DND-41 (cell line): ENCODE results near the gene MT1H.
"Not testable (repeated sequence)": the region's sequence is repeated elsewhere in the genome, so short reads cannot be mapped to it uniquely, and the experiment has no call there.

Experiments
- ATAC-seq: fragments of 200-7000 bp; cut with Tn5 transposase; 3 replicates; pipeline ENCODE4 v1.9.1; 2021; ENCODE audit warnings: low read depth; ENCODE audit not compliant: insufficient read depth
- DNase-seq: peaks from one replicate; pipeline ENCODE4 v3.0.0-alpha.2; 2020
- H2AFZ ChIP-seq: 2 replicates; pipeline ENCODE4 v1.6.0; 2012; ENCODE audit warnings: low read depth, low read length
- H3K27ac ChIP-seq: 2 replicates; pipeline ENCODE4 v1.5.1; 2012; ENCODE audit warnings: low read length, inconsistent platforms
- H3K27me3 ChIP-seq: fragments of 200-600 bp; sonication (generic); 2 replicates; pipeline ENCODE4 v1.6.0; 2012; ENCODE audit warnings: low read length, mild to moderate bottlenecking, inconsistent platforms; ENCODE audit not compliant: insufficient read depth, poor library complexity
- H3K36me3 ChIP-seq: 2 replicates; pipeline ENCODE4 v1.5.1; 2012; ENCODE audit warnings: low read length, inconsistent platforms; ENCODE audit not compliant: insufficient read depth
- H3K4me1 ChIP-seq: 2 replicates; pipeline ENCODE4 v1.5.1; 2012; ENCODE audit warnings: mild to moderate bottlenecking, low read length; ENCODE audit not compliant: insufficient read depth
- H3K4me2 ChIP-seq: 2 replicates; pipeline ENCODE4 v1.6.0; 2012; ENCODE audit warnings: mild to moderate bottlenecking, moderate library complexity, low read length, inconsistent platforms; ENCODE audit not compliant: insufficient read depth
- H3K4me3 ChIP-seq, 2 experiments: fragments of 200-600 bp in 1 of 2; shearing (Covaris generic) in 1 of 2; 2 replicates each; pipeline ENCODE4 v1.5.1; 2012 to 2016; ENCODE audit warnings: inconsistent platforms in 2 of 2, low read length in 2 of 2, mild to moderate bottlenecking in 2 of 2, low read depth in 1 of 2, moderate library complexity in 1 of 2
- H3K79me2 ChIP-seq: 2 replicates; pipeline ENCODE4 v1.6.0; 2012; ENCODE audit warnings: low read length, inconsistent platforms; ENCODE audit not compliant: insufficient read depth
- H3K9ac ChIP-seq: 2 replicates; pipeline ENCODE4 v1.6.0; 2012; ENCODE audit warnings: low read depth, mild to moderate bottlenecking, inconsistent platforms, low read length, moderate library complexity
- H3K9me3 ChIP-seq: 2 replicates; pipeline ENCODE4 v1.5.1; 2012; ENCODE audit warnings: low read length, moderate library complexity, mild to moderate bottlenecking, inconsistent platforms; ENCODE audit not compliant: insufficient read depth, severe bottlenecking
- H4K20me1 ChIP-seq: 2 replicates; pipeline ENCODE4 v1.6.0; 2012; ENCODE audit warnings: low read length; ENCODE audit not compliant: insufficient read depth
- EZH2 ChIP-seq: IDR thresholded peaks from 3 replicates; pipeline ENCODE4 v1.6.1; 2012; ENCODE audit warnings: borderline replicate concordance, low read depth, mild to moderate bottlenecking, moderate library complexity, low read length, inconsistent platforms; ENCODE audit not compliant: severe bottlenecking
- TF ChIP-seq, protein P1 (sequence below): IDR thresholded peaks from 2 replicates; pipeline ENCODE4 v1.5.1; 2012; ENCODE audit warnings: borderline replicate concordance, low read length, moderate library complexity, mild to moderate bottlenecking; ENCODE audit not compliant: poor library complexity, severe bottlenecking; ENCODE audit errors: extremely low read depth

Gene MT1H

DNA sequence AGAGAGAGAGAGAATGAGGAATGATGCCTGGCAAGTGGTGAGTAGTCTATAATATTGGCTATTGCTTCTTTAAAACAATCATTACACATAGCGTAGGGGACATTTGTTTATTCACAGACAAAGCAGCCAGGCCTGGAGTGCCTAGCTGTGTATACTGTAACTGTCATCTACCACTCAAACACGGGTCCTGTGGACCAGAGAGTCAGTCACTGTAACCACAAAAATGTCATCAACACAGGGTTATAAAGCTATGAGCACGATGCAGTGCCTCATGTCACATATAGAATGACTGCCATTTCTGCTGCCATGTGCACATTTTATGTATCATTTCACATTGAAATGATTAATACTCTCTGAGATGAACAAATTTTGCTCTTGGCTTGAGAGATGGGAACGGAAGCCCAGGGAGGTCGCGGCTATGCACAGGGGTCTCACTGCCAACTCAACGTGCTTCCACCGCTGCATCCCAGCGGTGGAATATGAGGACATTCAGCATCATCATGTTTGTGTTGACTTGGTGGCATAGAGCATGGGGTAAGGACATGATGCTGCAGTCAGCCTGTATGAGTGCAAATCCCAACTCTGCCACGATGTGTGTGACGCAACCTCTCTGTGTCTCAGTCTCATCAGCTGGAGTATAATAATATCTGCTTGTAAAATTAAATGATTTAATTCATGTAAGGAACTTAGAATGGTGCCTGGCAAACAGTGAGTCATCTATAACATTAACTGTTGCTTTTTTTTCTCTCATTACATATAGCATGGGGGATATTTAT, 3.3 kb downstream of the MT1H start:
- ATAC-seq (no peak), DNase-seq (no peak)
- H2AFZ ChIP-seq, result no peak overlapping the region
- H3K36me3 ChIP-seq, result no peaks in the 10 kb centered on the region
- no peak overlapping the region for H3K9ac ChIP-seq
- no peak for TF ChIP-seq EZH2
- TF ChIP-seq, protein P1, sequence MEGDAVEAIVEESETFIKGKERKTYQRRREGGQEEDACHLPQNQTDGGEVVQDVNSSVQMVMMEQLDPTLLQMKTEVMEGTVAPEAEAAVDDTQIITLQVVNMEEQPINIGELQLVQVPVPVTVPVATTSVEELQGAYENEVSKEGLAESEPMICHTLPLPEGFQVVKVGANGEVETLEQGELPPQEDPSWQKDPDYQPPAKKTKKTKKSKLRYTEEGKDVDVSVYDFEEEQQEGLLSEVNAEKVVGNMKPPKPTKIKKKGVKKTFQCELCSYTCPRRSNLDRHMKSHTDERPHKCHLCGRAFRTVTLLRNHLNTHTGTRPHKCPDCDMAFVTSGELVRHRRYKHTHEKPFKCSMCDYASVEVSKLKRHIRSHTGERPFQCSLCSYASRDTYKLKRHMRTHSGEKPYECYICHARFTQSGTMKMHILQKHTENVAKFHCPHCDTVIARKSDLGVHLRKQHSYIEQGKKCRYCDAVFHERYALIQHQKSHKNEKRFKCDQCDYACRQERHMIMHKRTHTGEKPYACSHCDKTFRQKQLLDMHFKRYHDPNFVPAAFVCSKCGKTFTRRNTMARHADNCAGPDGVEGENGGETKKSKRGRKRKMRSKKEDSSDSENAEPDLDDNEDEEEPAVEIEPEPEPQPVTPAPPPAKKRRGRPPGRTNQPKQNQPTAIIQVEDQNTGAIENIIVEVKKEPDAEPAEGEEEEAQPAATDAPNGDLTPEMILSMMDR, result no peak
- H4K20me1 ChIP-seq, result no peaks in the 10 kb centered on the region
- H3K4me2 ChIP-seq, result no peak overlapping the region
- H3K27ac ChIP-seq, result no peak overlapping the region
- no peaks in the 10 kb centered on the region for H3K9me3 ChIP-seq
- no peaks in the 10 kb centered on the region for H3K79me2 ChIP-seq
- peaks cover 40% of the 10 kb centered on the region for H3K27me3 ChIP-seq
- no peak overlapping the region for H3K4me3 ChIP-seq
- peaks cover 2% of the 10 kb centered on the region; the same call in 1 of the 2 replicates for H3K4me1 ChIP-seq

DNA sequence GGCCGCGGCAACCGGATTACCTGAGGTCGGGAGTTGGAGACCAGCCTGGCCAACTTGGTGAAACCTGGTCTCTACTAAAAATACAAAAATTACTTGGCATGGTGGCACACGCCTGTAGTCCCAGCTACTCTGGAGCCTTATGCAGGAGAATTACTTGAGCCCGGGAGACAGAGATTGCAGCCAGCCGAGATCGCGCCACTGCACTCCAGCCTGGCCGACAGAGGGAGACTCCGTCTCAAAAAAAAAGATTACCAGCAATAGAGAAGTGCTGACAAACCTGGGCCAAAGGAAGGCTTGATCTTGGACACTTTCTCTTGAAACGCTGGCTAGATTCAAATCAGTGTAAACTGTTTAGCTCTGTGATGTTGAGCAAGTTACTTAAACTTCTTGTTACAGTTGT, 4.3 kb downstream of the MT1H start:
- H3K9ac ChIP-seq, result no peak overlapping the region
- H3K27me3 ChIP-seq, result peaks cover 31% of the 10 kb centered on the region
- no peak overlapping the region for H3K4me3 ChIP-seq
- no peaks in the 10 kb centered on the region for H3K36me3 ChIP-seq
- no peak overlapping the region for H3K27ac ChIP-seq
- peaks cover 2% of the 10 kb centered on the region; the same call in 1 of the 2 replicates for H3K4me1 ChIP-seq
- no peaks in the 10 kb centered on the region for H3K79me2 ChIP-seq
- no peaks in the 10 kb centered on the region for H4K20me1 ChIP-seq
- DNase-seq (no peak), ATAC-seq (no peak)
- no peak overlapping the region for H2AFZ ChIP-seq
- no peaks in the 10 kb centered on the region for H3K9me3 ChIP-seq
- TF ChIP-seq EZH2, result no peak
- TF ChIP-seq, protein P1, result peak; percentile 36
- H3K4me2 ChIP-seq, result no peak overlapping the region

DNA sequence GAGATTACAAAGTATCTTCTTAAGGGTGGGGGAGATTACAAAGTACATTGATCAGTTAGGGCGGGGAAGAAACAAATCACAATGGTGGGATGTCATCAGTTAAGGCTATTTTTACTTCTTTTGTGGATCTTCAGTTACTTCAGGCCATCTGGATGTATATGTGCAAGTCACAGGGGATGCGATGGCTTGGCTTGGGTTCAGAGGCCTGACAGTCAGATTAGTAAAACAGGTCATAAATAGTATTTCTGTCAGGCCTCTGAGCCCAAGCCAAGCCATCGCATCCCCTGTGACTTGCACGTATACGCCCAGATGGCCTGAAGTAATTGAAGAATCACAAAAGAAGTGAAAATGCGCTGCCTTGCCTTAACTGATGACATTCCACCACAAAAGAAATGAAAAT, 5.0 kb downstream of the MT1H start:
- ATAC-seq, H3K4me2 ChIP-seq: not testable (repeated sequence)

DNA sequence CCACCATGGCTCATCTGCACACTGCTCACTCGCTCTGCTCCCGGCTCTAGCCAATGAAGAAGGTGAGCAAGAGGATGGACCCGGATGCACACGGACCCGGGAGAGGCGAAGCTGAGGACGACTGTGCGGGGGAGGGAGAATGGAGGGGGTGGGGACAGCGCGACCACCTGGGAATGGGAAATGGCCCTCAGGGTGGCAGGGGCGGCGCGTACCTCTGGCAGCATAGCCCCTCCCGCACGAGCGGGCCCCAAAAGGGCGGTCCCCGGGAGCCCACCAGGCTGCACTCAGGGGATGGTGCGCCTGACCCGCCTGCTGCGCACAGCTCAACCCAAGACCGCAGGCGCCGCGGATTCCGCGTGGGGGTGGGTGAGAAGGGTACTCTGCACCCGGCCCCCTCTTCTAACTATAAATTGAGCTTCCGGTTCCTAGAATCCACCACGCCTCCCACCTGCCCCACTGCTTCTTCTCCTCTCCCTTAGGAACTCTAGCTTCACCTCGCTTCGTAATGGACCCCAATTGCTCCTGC, 6.1 kb downstream of the MT1H start:
- ATAC-seq (peak; percentile 88), DNase-seq (peak; percentile 62)
- TF ChIP-seq EZH2, result no peak
- H3K4me2 ChIP-seq, result peak overlapping the region; percentile 41; the same call in 1 of the 2 replicates
- H3K27me3 ChIP-seq, result peaks cover 17% of the 10 kb centered on the region
- H3K27ac ChIP-seq, result no peak overlapping the region
- peaks cover 2% of the 10 kb centered on the region; the same call in 1 of the 2 replicates for H3K4me1 ChIP-seq
- no peaks in the 10 kb centered on the region for H3K9me3 ChIP-seq
- no peak overlapping the region for H3K9ac ChIP-seq
- H2AFZ ChIP-seq, result no peak overlapping the region
- H4K20me1 ChIP-seq, result no peaks in the 10 kb centered on the region
- no peaks in the 10 kb centered on the region for H3K79me2 ChIP-seq
- no peak overlapping the region for H3K4me3 ChIP-seq
- no peaks in the 10 kb centered on the region for H3K36me3 ChIP-seq

More for the DNA sequence above, 5.0 kb downstream of the MT1H start:
- not testable (repeated sequence) for H2AFZ ChIP-seq, H3K9me3 ChIP-seq, H3K36me3 ChIP-seq, H3K27ac ChIP-seq, H3K4me1 ChIP-seq, DNase-seq, H3K9ac ChIP-seq, H3K4me3 ChIP-seq, H3K79me2 ChIP-seq, H4K20me1 ChIP-seq
- H3K27me3 ChIP-seq, result peaks cover 27% of the 10 kb centered on the region
